PC-9 (cell line): ENCODE results near the gene PRDM7. TPM values are rescaled to one million over a fixed set of nuclear protein-coding genes. Genes with fewer than 3 reads are reported as not detected.

Experiments
- BruUV-seq: library from RNA; stranded (reverse); fragments of 400-500 nt; replicated peaks from 2 replicates; lab custom pipeline; 2021; lab: Mats Ljungman, UMichigan
- CTCF ChIA-PET: fragments of 300-600 bp; sonication (Branson Sonifier 250); formaldehyde crosslinking; loops from one replicate; lab custom pipeline; 2022; ENCODE audit warnings: antibody characterized with exemption; lab: Charles Lee
- POLR2A ChIA-PET: fragments of 300-600 bp; sonication (Branson Sonifier 250); formaldehyde crosslinking; loops from one replicate; lab custom pipeline; 2022; ENCODE audit warnings: antibody characterized with exemption; ENCODE audit not compliant: unreplicated experiment; lab: Charles Lee
- DNase-seq, 2 experiments: peaks; one replicate each; pipeline versions ENCODE4 v3.0.0 to v3.0.0-alpha.2; 2015 to 2022; ENCODE audit warnings: mixed read lengths in 1 of 2
- H2AFZ ChIP-seq: fragments of 200-600 bp; sonication (generic); 2 replicates; pipeline ENCODE4 v1.8.1; 2017; ENCODE audit warnings: antibody characterized with exemption
- H3F3A ChIP-seq: fragments of 200-600 bp; sonication (generic); 2 replicates; pipeline ENCODE4 v1.8.1; 2017; ENCODE audit warnings: antibody characterized with exemption, mild to moderate bottlenecking, low read depth; ENCODE audit not compliant: insufficient read depth
- H3K27ac ChIP-seq: fragments of 200-600 bp; sonication (generic); 2 replicates; pipeline ENCODE4 v1.6.1; 2016; ENCODE audit warnings: mixed run types
- H3K27me3 ChIP-seq: fragments of 200-600 bp; sonication (generic); 2 replicates; pipeline ENCODE4 v1.6.1; 2016; ENCODE audit warnings: low read depth, mixed run types; ENCODE audit not compliant: insufficient read depth
- H3K36me3 ChIP-seq: fragments of 200-600 bp; sonication (generic); 2 replicates; pipeline ENCODE4 v1.6.1; 2016; ENCODE audit warnings: low read depth, mixed run types
- H3K4me1 ChIP-seq: fragments of 200-600 bp; sonication (generic); replicated peaks from 2 replicates; pipeline ENCODE4 v1.6.1; 2016; ENCODE audit warnings: mixed run types; ENCODE audit not compliant: insufficient read depth
- H3K4me2 ChIP-seq: fragments of 200-600 bp; sonication (generic); 2 replicates; pipeline ENCODE4 v1.6.1; 2017; ENCODE audit warnings: mixed run types
- H3K4me3 ChIP-seq: fragments of 200-600 bp; sonication (generic); 2 replicates; pipeline ENCODE4 v1.6.1; 2016; ENCODE audit warnings: mixed run types
- H3K79me2 ChIP-seq: fragments of 200-600 bp; sonication (generic); 2 replicates; pipeline ENCODE4 v1.6.1; 2017; ENCODE audit warnings: low read depth, mixed run types
- H3K9me2 ChIP-seq: fragments of 200-600 bp; sonication (generic); 2 replicates; pipeline ENCODE4 v1.8.1; 2017; ENCODE audit warnings: mild to moderate bottlenecking; ENCODE audit not compliant: insufficient read depth
- H3K9me3 ChIP-seq: fragments of 200-600 bp; sonication (generic); 2 replicates; pipeline ENCODE4 v1.8.1; 2016; ENCODE audit warnings: low read depth; ENCODE audit not compliant: insufficient read depth
- H4K20me1 ChIP-seq: fragments of 200-600 bp; sonication (generic); 2 replicates; pipeline ENCODE4 v1.8.1; 2017; ENCODE audit not compliant: insufficient read depth
- CTCF ChIP-seq: fragments of 200-600 bp; sonication (generic); conservative IDR thresholded peaks from 2 replicates; pipeline ENCODE4 v1.6.1; 2017; ENCODE audit warnings: mixed run types, antibody characterized with exemption, mild to moderate bottlenecking, moderate library complexity
- EZH2 ChIP-seq: fragments of 200-600 bp; sonication (generic); IDR thresholded peaks from 2 replicates; pipeline ENCODE4 v1.8.0; 2017; ENCODE audit warnings: antibody characterized with exemption, low read depth
- intact Hi-C: fragments of 100-400 bp; cut with micrococcal nuclease; formaldehyde crosslinking; loops from one replicate; pipeline ENCODE4 v1.10.0; 2022; ENCODE audit not compliant: unreplicated experiment
- total RNA-seq: library from RNA; stranded (reverse); gene quantifications from 2 replicates; pipeline ENCODE4 v1.2.3, GENCODE V29; 2021

Gene PRDM7
- total RNA-seq, 1 experiment from 2014 or later, result not detected

GRCh38 chr16:90034504-90034903 lies 42.6 kb downstream of the PRDM7 start:
- BruUV-seq, result no TSS peak
- H3F3A ChIP-seq, result no peaks in the 10 kb centered on the region
- POLR2A ChIA-PET, result no interaction called here

GRCh38 chr16:90033387-90033786 lies 43.7 kb downstream of the PRDM7 start:
- no peak for DNase-seq
- H3K4me3 ChIP-seq, result no peak overlapping the region
- POLR2A ChIA-PET, result no interaction called here
- H3F3A ChIP-seq, result no peaks in the 10 kb centered on the region
- no peak overlapping the region for H3K27ac ChIP-seq
- no peaks in the 10 kb centered on the region for H3K79me2 ChIP-seq
- peaks cover 2% of the 10 kb centered on the region for H4K20me1 ChIP-seq
- H3K9me3 ChIP-seq, result no peaks in the 10 kb centered on the region
- H3K4me1 ChIP-seq, result no peaks in the 10 kb centered on the region
- no TSS peak for BruUV-seq
- TF ChIP-seq EZH2 (no peak), CTCF (no peak)
- CTCF ChIA-PET, result no interaction called here
- H3K4me2 ChIP-seq, result no peak overlapping the region
- intact Hi-C loops, result no loop called here
- no peaks in the 10 kb centered on the region for H3K27me3 ChIP-seq
- H2AFZ ChIP-seq, result no peak overlapping the region
- H3K9me2 ChIP-seq, result no peaks in the 10 kb centered on the region
- H3K36me3 ChIP-seq, result peaks cover 14% of the 10 kb centered on the region

More at GRCh38 chr16:90034504-90034903, 42.6 kb downstream of the PRDM7 start:
- H3K4me3 ChIP-seq, result no peak overlapping the region
- peaks cover 2% of the 10 kb centered on the region for H4K20me1 ChIP-seq
- intact Hi-C loops, result no loop called here
- H3K9me3 ChIP-seq, result no peaks in the 10 kb centered on the region
- TF ChIP-seq EZH2 (no peak), CTCF (no peak)
- CTCF ChIA-PET, result interaction anchor here (0.6 kb wide), 1 partner anchor 8 kb away, joined by 8 read pairs; no protein-coding TSS in a partner anchor
- no peak overlapping the region for H3K4me2 ChIP-seq
- H3K27ac ChIP-seq, result no peak overlapping the region
- no peak for DNase-seq
- no peak overlapping the region for H2AFZ ChIP-seq
- H3K36me3 ChIP-seq, result peaks cover 14% of the 10 kb centered on the region
- H3K27me3 ChIP-seq, result no peaks in the 10 kb centered on the region
- H3K79me2 ChIP-seq, result no peaks in the 10 kb centered on the region
- no peaks in the 10 kb centered on the region for H3K4me1 ChIP-seq
- H3K9me2 ChIP-seq, result no peaks in the 10 kb centered on the region

GRCh38 chr16:90032674-90033331 lies 44.3 kb downstream of the PRDM7 start:
- no peak overlapping the region for H2AFZ ChIP-seq
- no peaks in the 10 kb centered on the region for H3F3A ChIP-seq
- no peaks in the 10 kb centered on the region for H3K9me3 ChIP-seq
- no peak overlapping the region for H3K4me3 ChIP-seq
- H3K36me3 ChIP-seq, result peaks cover 14% of the 10 kb centered on the region
- peaks cover 2% of the 10 kb centered on the region for H4K20me1 ChIP-seq
- H3K27ac ChIP-seq, result no peak overlapping the region
- BruUV-seq, result no TSS peak
- H3K4me2 ChIP-seq, result no peak overlapping the region
- POLR2A ChIA-PET, result no interaction called here
- H3K27me3 ChIP-seq, result no peaks in the 10 kb centered on the region
- no peaks in the 10 kb centered on the region for H3K4me1 ChIP-seq
- no peak for DNase-seq
- intact Hi-C loops, result no loop called here
- no peaks in the 10 kb centered on the region for H3K9me2 ChIP-seq
- CTCF ChIA-PET, result no interaction called here
- TF ChIP-seq CTCF, result no peak
- TF ChIP-seq EZH2, result no peak
- no peaks in the 10 kb centered on the region for H3K79me2 ChIP-seq
